Activated CD4-positive, alpha-beta T cell treated with anti-CD3 and anti-CD28 coated beads, Interleukin-10, Interleukin-2, amounts not matched to agents 100 ng/mL and 50 ng/mL, durations not matched to agents 16 hours and 8 hours (primary cell): ENCODE results near the gene ALDH4A1.
"Not testable (repeated sequence)": the region's sequence is repeated elsewhere in the genome, so short reads cannot be mapped to it uniquely, and the experiment has no call there.

Source experiments
- DNase-seq: peaks from one replicate; pipeline ENCODE4 v3.0.0-alpha.2; 2020

ALDH4A1 gene

DNA sequence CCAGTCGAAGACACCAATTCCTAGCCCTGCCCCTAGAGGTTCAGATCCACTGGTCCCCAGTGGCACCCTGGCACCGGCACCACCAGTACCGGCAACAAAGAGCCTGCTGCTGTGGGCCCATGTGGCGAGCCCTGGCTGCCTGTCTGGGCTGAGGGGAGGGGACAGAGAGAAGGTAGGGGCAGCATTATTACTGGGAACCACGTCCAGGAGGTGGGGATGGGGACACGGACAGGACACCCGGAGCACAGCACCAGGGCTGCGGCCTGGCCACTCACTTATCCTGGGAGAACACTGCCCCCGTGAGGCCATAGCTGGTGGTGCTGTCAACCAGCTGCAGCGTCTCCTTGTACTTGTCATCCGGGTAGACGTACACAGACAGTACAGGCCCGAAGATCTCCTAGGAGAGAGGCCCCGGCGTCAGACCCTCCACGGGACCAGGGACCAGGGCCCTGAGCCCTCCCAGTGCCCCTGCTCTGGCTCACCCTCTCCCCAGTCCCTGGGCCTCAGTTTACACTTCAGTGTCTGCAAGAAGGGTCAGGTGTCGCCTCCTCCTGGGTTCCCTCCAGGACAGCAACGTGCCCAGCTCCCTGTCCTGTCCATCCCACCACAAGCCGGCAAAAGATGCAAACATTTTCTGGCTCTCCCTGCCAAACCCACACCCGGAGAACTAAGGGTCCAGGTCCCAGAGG is 27.1 kb downstream of the ALDH4A1 start:
- peak; percentile 73 for DNase-seq

DNA sequence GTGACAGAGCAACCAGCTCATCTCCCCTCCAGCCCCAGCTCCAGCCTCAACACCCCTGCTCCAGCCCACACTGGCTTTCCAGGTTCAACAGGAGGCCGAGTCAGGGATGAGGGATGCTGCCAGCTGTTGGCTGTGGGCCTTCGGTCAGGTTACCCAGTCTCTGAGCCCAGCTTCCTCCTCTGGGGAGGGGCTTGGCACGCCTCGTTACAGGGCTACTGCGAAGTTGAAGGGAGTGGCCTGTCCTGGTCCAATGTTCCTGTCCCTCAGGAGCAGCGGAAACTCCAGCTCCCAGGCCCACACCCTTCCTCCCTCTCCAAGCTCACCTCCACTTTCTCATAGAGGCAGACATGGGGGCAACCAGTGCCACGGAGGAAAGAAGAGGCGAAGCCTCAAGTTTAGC is 27.8 kb downstream of the ALDH4A1 start:
- DNase-seq: no peak

DNA sequence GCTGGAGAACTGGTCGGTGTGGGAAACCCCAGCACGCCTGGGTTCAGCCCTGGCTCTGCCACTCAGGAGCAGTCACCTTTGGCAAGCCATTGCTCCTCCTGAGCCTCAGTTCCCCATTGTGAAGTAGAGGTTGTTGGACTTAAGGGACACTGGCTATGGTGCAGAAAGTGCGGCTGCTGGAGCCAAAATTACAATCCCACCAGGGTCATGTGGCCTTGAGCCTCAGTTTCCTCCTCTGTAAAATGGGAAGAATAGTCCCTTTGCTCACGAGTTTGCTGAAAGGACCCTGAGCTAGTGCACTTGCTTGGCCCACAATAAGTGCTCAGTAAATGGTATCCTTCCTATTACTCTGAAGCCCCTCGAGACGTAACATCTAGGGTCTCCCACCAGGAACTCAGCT is 28.3 kb downstream of the ALDH4A1 start:
- DNase-seq: no peak

DNA sequence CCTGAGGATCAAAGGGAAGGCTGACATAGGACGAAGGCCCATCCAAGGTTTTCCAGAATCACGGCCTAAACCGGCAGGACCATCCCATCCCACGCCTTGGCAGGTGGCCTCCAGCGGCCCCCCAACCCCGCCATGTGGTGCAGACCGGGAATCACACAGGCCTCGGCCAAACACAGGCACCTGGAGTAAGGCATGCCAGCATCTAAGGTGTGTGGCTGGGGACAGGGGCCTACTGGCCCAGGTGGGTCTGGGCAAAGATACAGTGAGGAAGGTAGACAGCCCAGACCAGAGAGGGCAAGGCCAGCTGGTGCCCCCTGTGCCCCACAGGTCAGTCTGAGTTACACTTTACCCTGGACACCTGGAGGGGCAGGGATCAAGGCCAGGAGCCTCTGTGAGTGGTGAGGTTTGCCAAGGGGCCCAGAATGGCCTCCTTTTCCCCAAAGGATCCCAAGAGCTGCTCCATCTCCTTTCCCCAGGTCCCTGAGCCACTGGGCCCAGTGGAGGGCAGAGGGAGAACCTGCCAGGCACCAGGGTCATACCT is 30.2 kb downstream of the ALDH4A1 start:
- DNase-seq: no peak

DNA sequence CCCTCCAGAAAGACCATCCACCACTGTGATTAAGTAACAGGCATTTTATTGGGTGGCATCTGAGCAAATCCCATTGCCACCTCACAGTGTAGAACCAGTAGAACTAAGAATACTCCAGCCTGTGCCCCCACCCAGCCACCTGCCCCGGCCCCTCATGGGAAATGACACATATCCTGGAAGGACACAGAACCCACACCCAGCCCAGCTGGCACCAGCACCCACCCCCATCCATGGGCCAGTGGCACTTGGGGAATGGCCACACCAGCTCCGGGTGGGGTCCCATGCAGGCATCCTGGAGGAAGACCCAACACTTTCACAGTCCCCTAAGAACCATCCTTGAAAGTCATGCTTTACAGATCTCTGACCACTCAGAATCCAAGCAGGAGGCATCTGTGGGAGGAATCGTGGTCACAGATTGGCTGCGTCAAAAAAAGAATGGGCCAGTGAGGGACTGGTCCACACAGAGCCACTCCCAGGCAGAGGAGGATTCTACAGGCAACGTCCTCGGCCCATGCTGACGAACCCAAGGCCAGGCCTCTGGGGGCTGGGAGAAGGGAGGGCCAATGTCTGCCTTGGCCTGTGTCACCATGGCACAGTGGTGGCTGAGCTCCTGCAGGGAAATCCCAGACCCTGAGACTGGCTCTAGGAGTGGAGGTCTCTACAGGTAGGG is 30.8 kb downstream of the ALDH4A1 start:
- DNase-seq: no peak

DNA sequence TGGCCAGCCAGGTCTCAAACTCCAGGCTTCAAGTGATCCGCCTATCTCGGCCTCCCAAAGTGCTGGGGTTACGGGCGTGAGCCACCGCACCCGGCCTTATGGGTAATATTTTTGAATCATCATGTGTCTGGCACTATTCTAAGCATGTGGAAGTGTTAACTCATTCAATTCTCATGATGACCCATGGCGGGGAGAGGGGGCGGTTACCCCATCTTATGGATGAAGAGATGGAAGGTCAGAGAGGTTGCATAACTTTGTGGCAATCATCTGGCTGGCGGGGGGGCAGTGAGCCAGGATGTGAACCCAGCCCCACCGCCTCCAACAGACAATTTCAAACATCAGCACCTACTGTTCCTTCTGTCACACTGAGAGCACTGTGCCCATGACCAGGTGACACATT is 31.4 kb downstream of the ALDH4A1 start:
- DNase-seq: no peak

DNA sequence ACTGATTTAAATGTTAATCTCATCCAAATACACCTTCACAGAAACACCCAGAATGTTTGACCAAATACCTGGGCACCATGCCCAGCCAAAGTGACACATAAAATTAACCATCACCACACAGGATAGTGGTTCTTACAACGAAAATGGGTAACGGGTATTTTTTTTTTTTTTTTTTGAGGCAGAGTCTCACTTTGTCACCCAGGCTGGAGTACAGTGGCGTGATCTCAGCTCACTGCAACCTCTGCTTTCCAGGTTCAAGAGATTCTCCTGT is 31.8 kb downstream of the ALDH4A1 start:
- DNase-seq: not testable (repeated sequence)

DNA sequence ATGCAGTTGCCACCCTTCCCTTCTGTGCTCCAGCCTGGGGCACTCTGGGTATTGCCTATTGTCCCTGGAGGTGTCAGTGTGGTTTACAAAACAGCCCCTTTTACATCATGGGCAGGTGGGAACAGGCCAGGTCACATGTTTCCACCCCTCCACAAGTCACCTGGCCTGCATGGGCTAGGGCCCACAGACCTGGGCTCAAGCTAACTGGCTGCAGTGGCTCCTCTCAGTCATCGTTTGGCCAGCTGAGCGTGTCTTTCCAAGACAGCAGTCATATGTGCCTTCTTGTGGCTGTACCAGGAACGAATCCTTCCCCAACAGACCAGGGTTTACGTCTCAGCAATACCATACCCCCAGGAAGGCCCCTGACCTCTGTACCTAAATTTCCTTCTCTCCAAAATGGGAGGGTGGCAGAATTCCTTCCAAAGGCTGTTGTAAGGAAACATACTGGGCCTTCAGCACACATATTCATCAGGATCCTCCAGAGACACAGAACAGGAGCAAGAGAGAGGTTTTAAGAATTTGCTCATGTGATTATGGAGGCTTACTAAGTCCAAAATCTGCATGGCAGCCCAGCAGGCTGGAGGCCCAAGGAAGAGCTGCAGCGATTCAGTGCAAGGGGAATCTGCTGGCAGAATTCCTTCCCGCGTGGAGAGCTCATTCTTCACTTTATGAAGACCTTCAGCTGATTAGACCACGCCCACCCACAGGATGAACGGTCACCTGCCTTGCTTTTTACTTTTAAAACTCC is 32.3 kb downstream of the ALDH4A1 start:
- no peak for DNase-seq

DNA sequence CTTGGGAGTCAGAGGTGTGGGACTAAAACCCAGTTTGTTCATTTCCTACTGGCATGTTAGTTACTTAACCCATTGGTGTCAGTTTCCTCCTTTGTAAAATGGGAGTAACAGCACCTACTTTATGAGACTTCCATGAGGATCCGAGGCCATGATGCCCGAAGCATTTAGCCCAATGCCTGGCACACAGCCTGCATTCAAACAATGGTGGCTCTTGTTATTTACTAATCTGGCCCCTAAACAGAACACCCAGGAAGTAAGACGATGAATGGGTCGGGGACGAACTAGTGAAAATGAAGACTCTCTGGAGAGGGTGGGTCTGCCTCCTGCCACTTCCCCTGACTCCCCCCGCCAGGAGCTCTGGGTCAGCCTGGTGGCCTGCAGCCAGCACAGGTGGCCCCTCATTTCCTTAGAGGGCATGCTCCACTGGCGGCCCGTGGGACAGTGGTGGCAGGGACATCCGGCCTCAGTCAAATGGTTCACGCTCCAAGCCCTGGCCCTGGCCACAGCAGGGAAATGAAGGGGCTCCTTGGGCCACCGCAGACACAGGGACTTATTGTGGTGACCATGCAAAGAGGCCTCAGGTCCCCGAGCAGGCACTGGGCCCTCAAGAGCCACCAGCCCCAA is 33.4 kb downstream of the ALDH4A1 start:
- no peak for DNase-seq

DNA sequence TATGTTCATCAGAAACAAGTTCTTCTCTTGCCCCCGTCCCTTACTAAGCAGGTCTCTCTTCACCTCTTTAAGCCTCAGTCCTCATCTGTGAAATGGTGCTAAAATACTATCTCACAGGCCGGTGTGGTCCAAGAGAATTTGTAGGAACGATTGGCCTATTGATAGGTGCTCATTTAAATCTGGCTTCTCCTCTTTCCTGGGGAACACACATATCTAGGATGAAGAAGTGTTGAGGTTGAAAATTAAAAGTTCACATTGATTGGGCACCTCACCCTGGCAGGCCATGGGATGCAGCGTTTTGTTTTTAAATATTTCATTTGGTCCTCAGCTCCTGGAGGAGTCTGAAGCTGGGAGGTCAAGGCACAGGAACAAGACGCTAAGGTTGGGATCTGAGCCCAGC is 34.0 kb downstream of the ALDH4A1 start:
- no peak for DNase-seq

DNA sequence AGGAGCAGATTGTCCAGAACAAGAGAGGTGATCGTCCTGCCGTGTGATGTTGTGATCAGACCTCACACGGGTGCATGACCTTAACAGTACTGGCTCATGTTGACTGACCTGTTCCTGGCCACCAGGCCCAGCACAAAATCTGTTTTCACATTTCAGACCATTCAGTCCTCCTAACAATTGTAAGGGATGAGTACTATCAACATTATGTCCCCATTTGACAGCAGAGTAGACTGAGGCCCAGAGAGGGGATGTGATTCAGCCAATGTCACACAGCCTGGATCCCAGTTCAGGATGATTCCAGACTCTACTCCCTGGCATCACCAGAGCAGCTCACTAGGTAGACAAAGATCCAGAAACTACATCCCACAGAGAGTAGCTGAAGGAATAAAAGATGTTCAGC is 35.5 kb downstream of the ALDH4A1 start:
- DNase-seq: no peak

DNA sequence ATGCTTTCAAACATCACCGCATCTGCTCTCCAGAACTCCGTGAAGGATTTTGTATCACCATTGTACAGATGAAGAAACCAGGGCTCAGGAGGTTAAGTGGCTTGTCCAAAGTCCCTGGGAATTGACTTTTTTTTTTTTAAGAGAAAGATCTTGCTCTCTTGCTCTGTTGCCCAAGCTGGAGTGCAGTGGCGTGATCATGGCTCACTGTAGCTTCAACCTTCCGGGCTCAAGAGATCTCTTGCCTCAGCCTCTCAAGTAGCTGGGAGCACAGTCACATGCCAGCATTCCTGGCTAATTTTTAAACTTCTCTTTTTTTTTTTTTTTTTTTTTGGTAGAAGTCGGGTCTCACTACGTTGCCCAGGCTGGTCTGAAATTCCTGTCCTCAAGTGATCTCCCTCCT is 36.0 kb downstream of the ALDH4A1 start:
- DNase-seq: no peak

DNA sequence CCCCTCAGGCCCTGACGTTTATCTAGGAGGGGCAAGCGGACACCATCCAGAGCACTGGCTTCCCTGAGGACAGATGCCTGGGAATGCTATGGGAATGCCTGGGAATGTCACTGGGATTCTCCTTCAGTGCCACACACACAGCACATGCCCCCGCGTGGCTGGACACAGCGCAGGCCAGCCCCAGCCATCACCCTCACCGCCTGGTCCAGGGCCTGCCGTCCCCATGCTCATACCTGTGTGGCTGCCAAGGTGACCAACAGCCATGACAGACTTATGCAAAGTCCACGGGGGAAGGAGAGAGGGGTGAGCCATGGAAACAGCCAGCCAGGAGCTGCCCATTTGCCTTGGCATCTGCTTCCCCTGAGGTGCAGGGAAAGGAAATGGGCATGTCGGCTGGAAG is 37.2 kb downstream of the ALDH4A1 start:
- no peak for DNase-seq

DNA sequence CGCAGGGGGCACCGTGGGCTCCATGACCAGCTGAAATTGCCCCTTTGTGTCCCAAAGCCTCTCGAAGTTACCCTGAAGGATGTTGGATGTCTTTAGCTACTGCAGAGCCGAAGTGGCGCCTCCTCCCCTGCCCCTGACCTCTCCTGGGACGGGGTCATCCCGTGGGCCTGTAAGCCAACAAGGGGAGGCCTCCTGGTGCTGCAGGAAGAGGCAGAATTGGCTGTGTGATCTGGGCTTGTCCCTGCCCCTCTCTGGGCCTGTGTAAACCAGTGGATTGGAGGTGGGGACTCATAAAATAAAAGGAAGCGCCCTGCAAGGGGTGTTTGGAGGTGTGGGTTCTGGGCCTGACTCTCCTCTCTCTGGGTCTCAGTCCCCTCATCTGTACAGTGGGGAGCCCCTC is 40.8 kb downstream of the ALDH4A1 start:
- DNase-seq: no peak

DNA sequence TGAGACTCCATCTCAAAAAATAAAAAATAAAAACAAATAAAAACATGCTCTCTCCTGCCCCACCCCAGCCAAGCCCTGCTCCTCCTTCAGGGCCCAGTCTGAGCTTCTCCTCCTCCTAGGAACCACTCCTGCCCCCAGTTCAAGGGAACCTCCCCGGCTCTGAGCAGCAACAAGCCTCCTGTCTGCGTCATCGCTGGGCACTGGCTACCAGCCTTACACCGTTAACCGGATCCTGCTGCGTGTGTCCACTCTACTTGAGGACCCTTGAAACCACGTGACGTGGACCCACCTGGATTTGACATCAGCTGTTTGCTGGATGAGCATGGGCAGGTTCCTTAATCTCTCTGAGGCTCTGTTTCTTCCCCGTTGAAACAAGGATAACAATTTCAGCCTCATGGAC is 41.3 kb downstream of the ALDH4A1 start:
- DNase-seq: no peak

DNA sequence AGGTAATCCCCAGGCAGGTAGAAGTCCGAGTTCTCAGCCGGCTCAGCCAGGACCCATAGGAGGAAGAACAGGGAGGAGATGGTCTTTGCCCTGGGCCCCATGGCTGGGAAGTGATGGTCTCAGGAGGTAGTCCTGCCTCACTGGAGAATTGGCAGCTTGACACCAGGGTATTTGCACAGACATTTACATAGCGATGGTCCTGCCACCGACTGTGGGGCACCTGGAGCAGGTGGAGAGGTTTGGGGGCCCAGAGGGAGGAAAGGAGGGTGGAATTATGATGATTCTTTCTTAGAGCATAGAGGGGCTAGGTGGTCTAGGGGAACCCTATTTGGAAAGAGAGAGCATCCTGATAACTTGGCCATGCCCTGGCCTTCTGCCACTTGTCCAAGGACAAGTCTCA is 42.8 kb downstream of the ALDH4A1 start, which contains the start of gene TAS1R2:
TSS of gene TAS1R2 (minus strand) at position 101 of the 400 bp plus-strand sequence. CDS start at position 101, 0 bp downstream.
- no peak for DNase-seq

DNA sequence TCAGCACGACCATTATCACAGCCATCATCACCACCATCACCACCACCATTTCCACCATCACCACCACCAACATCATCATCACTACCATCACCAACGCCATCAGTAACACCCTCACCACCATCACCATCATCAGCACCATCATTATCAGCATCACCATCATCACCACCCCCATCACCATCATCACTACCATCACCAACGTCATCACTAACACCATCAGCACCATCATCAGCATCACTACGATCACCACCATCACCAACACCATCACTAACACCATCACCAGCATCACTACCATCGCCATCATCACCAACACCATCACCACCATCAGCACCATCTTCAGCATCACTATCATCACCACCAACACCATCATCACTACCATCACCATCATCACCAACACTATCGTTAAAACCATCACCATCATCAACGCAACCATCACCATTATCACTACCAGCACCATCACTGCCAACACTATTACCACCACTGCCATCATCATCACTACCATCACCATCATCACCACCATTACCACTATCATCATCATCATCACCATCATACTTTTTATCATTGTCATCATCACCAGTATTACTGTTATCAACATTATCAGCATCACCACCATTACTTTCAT is 44.2 kb downstream of the ALDH4A1 start:
- no peak for DNase-seq

DNA sequence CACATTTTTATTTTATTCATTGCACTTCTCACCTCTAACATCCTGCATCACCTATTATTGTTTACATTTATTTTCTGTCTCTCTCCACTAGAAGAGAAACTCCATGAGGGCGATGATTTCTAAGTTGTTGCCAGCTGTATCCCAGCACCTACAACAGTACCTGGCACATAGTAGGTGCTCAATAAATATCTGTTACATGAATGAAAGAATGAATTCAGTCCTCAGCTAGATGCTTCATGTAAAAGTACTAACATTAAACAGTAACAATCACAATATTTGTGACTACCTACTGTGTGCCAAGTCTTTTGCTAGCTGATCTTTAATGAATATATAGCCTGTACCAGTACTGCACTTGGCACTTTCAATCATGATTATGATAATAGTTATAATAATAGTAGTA is 45.9 kb downstream of the ALDH4A1 start:
- DNase-seq: no peak

DNA sequence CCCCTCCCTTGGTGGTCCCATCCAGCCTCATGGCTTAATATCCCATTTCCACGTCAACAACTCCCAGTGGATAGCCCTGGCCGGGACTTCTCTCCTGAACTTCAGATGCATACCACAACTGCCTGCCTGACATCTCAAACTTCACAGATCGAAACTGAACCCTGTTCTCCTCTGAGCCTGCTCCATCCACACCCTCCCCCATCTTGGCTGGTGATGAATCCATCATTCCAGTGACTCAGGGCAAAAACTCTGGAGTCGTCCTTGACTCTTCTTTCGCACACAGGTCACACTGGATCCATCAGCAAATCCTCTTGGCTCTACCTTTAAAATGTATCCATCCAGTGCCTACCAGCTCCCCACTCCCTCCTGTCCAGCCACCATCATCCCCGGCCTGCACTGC is 46.8 kb downstream of the ALDH4A1 start:
- DNase-seq: no peak

DNA sequence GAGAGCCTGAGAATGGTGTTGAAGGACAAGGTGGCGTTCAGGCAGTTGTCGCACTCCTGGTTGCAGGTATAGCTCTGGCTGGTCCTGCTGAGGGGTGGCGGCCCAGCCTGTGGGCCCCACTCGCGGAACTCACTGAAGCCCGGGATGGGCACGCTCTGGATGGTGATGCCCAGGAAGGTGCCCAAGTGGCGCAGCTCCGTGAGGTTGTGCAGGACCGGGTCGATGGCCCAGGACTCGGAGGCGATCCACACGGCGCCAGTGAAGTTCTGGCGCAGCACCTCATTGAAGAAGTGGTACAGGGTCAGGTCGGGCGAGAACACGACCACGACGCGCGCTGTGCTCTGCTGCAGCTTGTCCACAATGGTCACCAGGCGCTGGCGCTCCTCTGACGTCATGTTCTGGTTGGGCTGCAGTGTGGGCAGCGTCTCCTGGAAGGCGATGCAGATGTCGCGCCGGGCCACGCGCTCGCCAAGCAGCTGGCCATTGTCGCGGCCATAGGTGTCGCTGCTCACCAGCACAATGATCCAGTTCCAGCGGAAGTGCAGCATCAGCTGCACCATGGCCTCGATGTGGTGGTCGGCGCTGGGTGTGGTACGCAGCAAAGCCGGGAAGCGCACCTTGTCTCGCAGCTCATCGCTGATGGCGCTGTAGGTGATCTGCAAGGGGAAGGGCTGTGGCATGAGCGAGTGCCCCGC is 47.9 kb downstream of the ALDH4A1 start:
- no peak for DNase-seq

DNA sequence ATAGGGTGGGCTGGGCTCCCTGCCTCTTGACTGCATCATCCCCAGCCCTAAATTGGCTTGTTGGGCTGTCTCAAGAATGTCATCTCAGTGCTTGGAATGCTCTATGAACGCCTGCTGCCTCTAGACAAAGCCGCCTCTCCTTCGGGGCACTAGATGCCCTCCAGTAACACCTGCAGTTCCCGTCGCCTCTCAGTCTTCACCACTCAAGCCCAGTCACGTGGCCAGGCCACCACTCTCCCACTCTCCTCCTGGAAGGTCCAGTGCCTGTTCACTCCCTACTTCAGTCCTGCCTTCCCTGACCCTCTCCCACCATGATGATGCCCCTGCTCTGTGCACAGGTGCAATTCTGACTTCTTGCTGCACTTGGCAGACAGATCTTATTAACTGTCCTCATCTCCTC is 49.9 kb downstream of the ALDH4A1 start:
- no peak for DNase-seq

DNA sequence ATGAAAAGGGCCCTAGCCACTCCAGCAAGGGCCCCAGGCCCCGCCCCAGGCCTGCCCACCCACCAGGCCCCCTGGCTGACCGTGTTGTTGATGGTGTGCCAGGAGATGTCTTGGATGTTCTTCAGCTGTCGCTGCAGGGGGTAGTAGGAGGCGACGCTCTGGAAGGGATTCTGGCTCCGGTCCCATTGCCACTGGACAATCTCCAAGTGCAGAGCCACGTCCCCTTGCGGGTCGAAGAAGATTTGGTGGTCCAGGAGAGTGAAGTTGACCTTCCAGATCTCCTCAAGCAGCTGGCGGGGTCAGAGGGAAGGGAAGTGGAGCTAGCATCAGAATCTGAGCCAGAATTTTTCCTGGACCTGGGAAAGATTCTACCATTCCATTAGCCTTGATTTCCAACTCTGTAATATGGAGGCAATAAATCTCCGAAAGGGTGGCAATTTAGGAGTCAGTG is 53.1 kb downstream of the ALDH4A1 start:
- no peak for DNase-seq
